IMR-90 (cell line): Measurements from ENCODE around the gene IL6.

Experiments used
- RAD21 ChIP-seq: IDR thresholded peaks from 2 replicates; pipeline ENCODE4 v1.6.1; 2012; ENCODE audit warnings: low read length, improper control_type of control experiment
- RCOR1 ChIP-seq: IDR thresholded peaks from 2 replicates; pipeline ENCODE4 v1.6.1; 2012; ENCODE audit warnings: mild to moderate bottlenecking, low read length, improper control_type of control experiment; ENCODE audit not compliant: insufficient replicate concordance
- SMC3 ChIP-seq: fragments of 150-350 bp; IDR thresholded peaks from 2 replicates; pipeline ENCODE4 v1.6.1; 2016; ENCODE audit warnings: low read depth, mild to moderate bottlenecking, antibody characterized with exemption, low read length, moderate library complexity
- TF ChIP-seq, protein P1 (sequence below): conservative IDR thresholded peaks from 2 replicates; pipeline ENCODE4 v1.5.1; 2012; ENCODE audit warnings: mild to moderate bottlenecking, low read depth, low read length, improper control_type of control experiment

DNA sequence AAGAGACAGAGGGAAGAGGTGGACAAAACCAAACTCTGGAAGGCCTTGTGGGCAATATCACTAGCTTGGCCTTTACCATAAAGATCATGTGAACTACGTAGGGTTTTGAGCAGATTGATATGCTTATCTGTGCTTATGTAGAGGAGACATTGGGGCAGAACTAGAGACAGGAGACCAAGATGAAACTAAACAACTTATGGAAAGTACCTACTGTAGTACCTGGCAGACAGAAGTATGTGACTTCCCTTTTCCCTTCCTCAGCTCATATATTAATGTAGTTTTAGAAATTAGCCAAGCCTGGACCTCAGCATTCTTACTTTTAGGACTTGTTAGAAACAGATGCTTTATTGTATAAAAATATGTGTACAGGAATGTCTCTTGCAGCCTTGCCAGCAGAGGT, 14.0 kb upstream of the IL6 start:
- TF ChIP-seq, protein P1, sequence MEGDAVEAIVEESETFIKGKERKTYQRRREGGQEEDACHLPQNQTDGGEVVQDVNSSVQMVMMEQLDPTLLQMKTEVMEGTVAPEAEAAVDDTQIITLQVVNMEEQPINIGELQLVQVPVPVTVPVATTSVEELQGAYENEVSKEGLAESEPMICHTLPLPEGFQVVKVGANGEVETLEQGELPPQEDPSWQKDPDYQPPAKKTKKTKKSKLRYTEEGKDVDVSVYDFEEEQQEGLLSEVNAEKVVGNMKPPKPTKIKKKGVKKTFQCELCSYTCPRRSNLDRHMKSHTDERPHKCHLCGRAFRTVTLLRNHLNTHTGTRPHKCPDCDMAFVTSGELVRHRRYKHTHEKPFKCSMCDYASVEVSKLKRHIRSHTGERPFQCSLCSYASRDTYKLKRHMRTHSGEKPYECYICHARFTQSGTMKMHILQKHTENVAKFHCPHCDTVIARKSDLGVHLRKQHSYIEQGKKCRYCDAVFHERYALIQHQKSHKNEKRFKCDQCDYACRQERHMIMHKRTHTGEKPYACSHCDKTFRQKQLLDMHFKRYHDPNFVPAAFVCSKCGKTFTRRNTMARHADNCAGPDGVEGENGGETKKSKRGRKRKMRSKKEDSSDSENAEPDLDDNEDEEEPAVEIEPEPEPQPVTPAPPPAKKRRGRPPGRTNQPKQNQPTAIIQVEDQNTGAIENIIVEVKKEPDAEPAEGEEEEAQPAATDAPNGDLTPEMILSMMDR, result no peak
- TF ChIP-seq RCOR1 (no peak), RAD21 (no peak), SMC3 (no peak)
